HG03025 (cell line): Measurements from ENCODE around the gene DOCK4.

ENCODE experiments used
- ATAC-seq: cut with Tn5 transposase; IDR thresholded peaks from one replicate; pipeline ENCODE4 v1.9.1; 2021; ENCODE audit warnings: mild to moderate bottlenecking, moderate library complexity; ENCODE audit not compliant: unreplicated experiment, low FRiP score

The DOCK4 gene

GRCh38 chr7:111728635-111728995 is 477.6 kb downstream of the DOCK4 start:
- ATAC-seq, result no peak

GRCh38 chr7:111727905-111728634 is 478.1 kb downstream of the DOCK4 start:
- ATAC-seq, result no peak

- ATAC-seq, result no peak
Measured at GRCh38 chr7:111718886-111719285, 487.3 kb downstream of the DOCK4 start.

GRCh38 chr7:111711426-111712065 is 494.7 kb downstream of the DOCK4 start:
- no peak for ATAC-seq

GRCh38 chr7:111710839-111711380 is 495.3 kb downstream of the DOCK4 start:
- no peak for ATAC-seq

- no peak for ATAC-seq
Measured at GRCh38 chr7:111708072-111708471, 498.1 kb downstream of the DOCK4 start.

- ATAC-seq, result no peak
Measured at GRCh38 chr7:111705807-111706206, 500.4 kb downstream of the DOCK4 start.

GRCh38 chr7:111697771-111698170 is 508.4 kb downstream of the DOCK4 start:
- ATAC-seq, result no peak

- ATAC-seq, result no peak
Measured at GRCh38 chr7:111694376-111694775, 511.8 kb downstream of the DOCK4 start.

- no peak for ATAC-seq
Measured at GRCh38 chr7:111690364-111691111, 515.7 kb downstream of the DOCK4 start.

- no peak for ATAC-seq
Measured at GRCh38 chr7:111685349-111685748, 520.9 kb downstream of the DOCK4 start.

GRCh38 chr7:111682588-111683340 is 523.4 kb downstream of the DOCK4 start:
- ATAC-seq, result no peak

- no peak for ATAC-seq
Measured at GRCh38 chr7:111681242-111681641, 525.0 kb downstream of the DOCK4 start.

- ATAC-seq, result no peak
Measured at GRCh38 chr7:111678986-111679385, 527.2 kb downstream of the DOCK4 start.

GRCh38 chr7:111678281-111678680 is 527.9 kb downstream of the DOCK4 start:
- no peak for ATAC-seq

- ATAC-seq, result no peak
Measured at GRCh38 chr7:111677848-111678247, 528.4 kb downstream of the DOCK4 start.

- no peak for ATAC-seq
Measured at GRCh38 chr7:111676811-111677210, 529.4 kb downstream of the DOCK4 start.
